Immature natural killer cell (primary cell): ENCODE measurements around the gene TRIM2. TPM values are rescaled to one million over a fixed set of nuclear protein-coding genes. Genes with fewer than 3 reads are reported as not detected.
"Not testable (repeated sequence)": the region's sequence is repeated elsewhere in the genome, so short reads cannot be mapped to it uniquely, and the experiment has no call there.

Source experiments
- DNase-seq, 3 donors: peaks; one replicate each; pipeline ENCODE4 v3.0.0; 2022; ENCODE audit warnings: mixed read lengths in 1 of 3
- H3K27ac Mint-ChIP-seq, 6 donors: one replicate each; pipeline ENCODE4 v1.8.0; 2020; ENCODE audit warnings: mixed read lengths in 6 of 6, mild to moderate bottlenecking in 5 of 6, inconsistent platforms in 4 of 6, moderate library complexity in 3 of 6
- H3K27me3 Mint-ChIP-seq, 3 donors: one replicate each; pipeline ENCODE4 v1.8.0; 2020 to 2021; ENCODE audit warnings: low read depth in 3 of 3, mild to moderate bottlenecking in 3 of 3, mixed read lengths in 3 of 3, moderate library complexity in 3 of 3, inconsistent platforms in 1 of 3
- H3K36me3 Mint-ChIP-seq, 3 donors: one replicate each; pipeline ENCODE4 v1.8.0; 2020; ENCODE audit warnings: mixed read lengths in 3 of 3, inconsistent platforms in 2 of 3, mild to moderate bottlenecking in 2 of 3
- H3K4me1 Mint-ChIP-seq, 2 donors: one replicate each; pipeline ENCODE4 v1.8.0; 2020; ENCODE audit warnings: inconsistent platforms in 2 of 2, mild to moderate bottlenecking in 2 of 2, mixed read lengths in 2 of 2, moderate library complexity in 1 of 2
- H3K4me3 Mint-ChIP-seq, 5 donors: one replicate each; pipeline ENCODE4 v1.8.0; 2020; ENCODE audit warnings: mild to moderate bottlenecking in 5 of 5, mixed read lengths in 5 of 5, inconsistent platforms in 3 of 5, moderate library complexity in 3 of 5
- H3K9me3 Mint-ChIP-seq, 6 donors: one replicate each; pipeline ENCODE4 v1.8.0; 2020; ENCODE audit warnings: mild to moderate bottlenecking in 6 of 6, mixed read lengths in 6 of 6, inconsistent platforms in 4 of 6, moderate library complexity in 3 of 6
- polyA plus RNA-seq, 3 donors: library from polyadenylated mRNA; unstranded; fragments of 300-500 nt; fragmentation: Illumina TruSeq; gene quantifications; one replicate each; pipeline ENCODE4 v1.2.3, GENCODE V29; 2021

TRIM2 gene
- under 1 TPM in 1 of 3 donors, not detected in 2; 0.51 TPM for polyA plus RNA-seq

- Mint-ChIP-seq H3K4me1 (peaks cover 11 to 12% of the 10 kb centered on the region in 2 donors), H3K36me3 (no peaks in the 10 kb centered on the region), H3K27me3 (peaks cover 4 to 9% (median 7%) of the 10 kb centered on the region in 3 donors), H3K4me3 (peak within 1 kb of the TSS in 1 of 5 donors; percentile 13), H3K27ac (no peak within 1 kb of the TSS), H3K9me3 (peaks cover 0 to 2% (median 0%) of the 10 kb centered on the region in 6 donors)
- no peak for DNase-seq
These were observed at the start of gene TRIM2 for GRCh38 chr4:153204247-153204671. Gene TRIM2, plus strand, starts transcription at chr4:153204443. Its CDS starts 88 bp downstream, at chr4:153204531.

- DNase-seq: no peak
- no peak overlapping the region for H3K4me3 Mint-ChIP-seq
These were observed 48.6 kb upstream of the TRIM2 start for GRCh38 chr4:153155686-153156085.

GRCh38 chr4:153156263-153156662 is 48.0 kb upstream of the TRIM2 start:
- Mint-ChIP-seq H3K4me3 (no peak overlapping the region), H3K36me3 (no peaks in the 10 kb centered on the region), H3K9me3 (no peaks in the 10 kb centered on the region), H3K27ac (no peak overlapping the region), H3K27me3 (peaks cover 5 to 14% (median 13%) of the 10 kb centered on the region in 3 donors), H3K4me1 (peaks cover 14 to 18% of the 10 kb centered on the region in 2 donors)
- no peak for DNase-seq

More at GRCh38 chr4:153155686-153156085, 48.6 kb upstream of the TRIM2 start:
- Mint-ChIP-seq H3K27me3 (peaks cover 5 to 15% (median 14%) of the 10 kb centered on the region in 3 donors), H3K36me3 (no peaks in the 10 kb centered on the region), H3K27ac (no peak overlapping the region), H3K4me1 (peaks cover 14 to 18% of the 10 kb centered on the region in 2 donors), H3K9me3 (no peaks in the 10 kb centered on the region)

- Mint-ChIP-seq H3K4me3 (no peak overlapping the region), H3K36me3 (no peaks in the 10 kb centered on the region), H3K4me1 (peaks cover 14 to 18% of the 10 kb centered on the region in 2 donors), H3K9me3 (no peaks in the 10 kb centered on the region), H3K27ac (no peak overlapping the region), H3K27me3 (peaks cover 5 to 14% (median 11%) of the 10 kb centered on the region in 3 donors)
- DNase-seq: no peak
These were observed 47.5 kb upstream of the TRIM2 start for GRCh38 chr4:153156721-153157120.

- Mint-ChIP-seq H3K27ac (no peak overlapping the region), H3K4me3 (no peak overlapping the region), H3K27me3 (peaks cover 3 to 5% (median 4%) of the 10 kb centered on the region in 3 donors), H3K36me3 (no peaks in the 10 kb centered on the region), H3K4me1 (peaks cover under 1 to 1% of the 10 kb centered on the region in 2 donors), H3K9me3 (no peaks in the 10 kb centered on the region)
- no peak for DNase-seq
These were observed 45.2 kb upstream of the TRIM2 start for GRCh38 chr4:153159016-153159415.

GRCh38 chr4:153159728-153160221 is 44.5 kb upstream of the TRIM2 start:
- Mint-ChIP-seq H3K9me3 (no peaks in the 10 kb centered on the region), H3K27ac (no peak overlapping the region), H3K4me3 (no peak overlapping the region), H3K4me1 (no peaks in the 10 kb centered on the region), H3K27me3 (peaks cover 3 to 5% (median 3%) of the 10 kb centered on the region in 3 donors), H3K36me3 (no peaks in the 10 kb centered on the region)
- DNase-seq: no peak

GRCh38 chr4:153160821-153161220 is 43.4 kb upstream of the TRIM2 start:
- H3K27ac Mint-ChIP-seq: no peak overlapping the region
- H3K27me3 Mint-ChIP-seq: peaks cover 3 to 5% (median 5%) of the 10 kb centered on the region in 3 donors
- H3K36me3 Mint-ChIP-seq: no peaks in the 10 kb centered on the region
- H3K9me3 Mint-ChIP-seq: peaks cover 0 to 3% (median 0%) of the 10 kb centered on the region in 6 donors
- H3K4me3 Mint-ChIP-seq: no peak overlapping the region
- no peaks in the 10 kb centered on the region for H3K4me1 Mint-ChIP-seq
- DNase-seq: no peak

GRCh38 chr4:153161226-153161963 is 42.8 kb upstream of the TRIM2 start:
- peaks cover under 1 to 5% (median 5%) of the 10 kb centered on the region in 3 donors for H3K27me3 Mint-ChIP-seq

GRCh38 chr4:153165236-153165635 is 39.0 kb upstream of the TRIM2 start:
- not testable (repeated sequence) for H3K4me1 Mint-ChIP-seq, H3K4me3 Mint-ChIP-seq, H3K36me3 Mint-ChIP-seq, H3K9me3 Mint-ChIP-seq, DNase-seq, H3K27ac Mint-ChIP-seq, H3K27me3 Mint-ChIP-seq

More at GRCh38 chr4:153161226-153161963, 42.8 kb upstream of the TRIM2 start:
- Mint-ChIP-seq H3K9me3 (peaks cover 0 to 3% (median 0%) of the 10 kb centered on the region in 6 donors), H3K27ac (no peak overlapping the region), H3K4me3 (no peak overlapping the region), H3K36me3 (no peaks in the 10 kb centered on the region), H3K4me1 (no peaks in the 10 kb centered on the region)
- DNase-seq: no peak

- Mint-ChIP-seq H3K9me3 (peaks cover 0 to 3% (median 0%) of the 10 kb centered on the region in 6 donors), H3K4me1 (no peaks in the 10 kb centered on the region), H3K4me3 (no peak overlapping the region), H3K27ac (no peak overlapping the region), H3K27me3 (peaks cover 0 to 5% (median 0%) of the 10 kb centered on the region in 3 donors), H3K36me3 (no peaks in the 10 kb centered on the region)
- no peak for DNase-seq
These were observed 37.3 kb upstream of the TRIM2 start for GRCh38 chr4:153166716-153167501.

- H3K27me3 Mint-ChIP-seq: peaks cover 0 to 5% (median 0%) of the 10 kb centered on the region in 3 donors
- DNase-seq: no peak
- no peaks in the 10 kb centered on the region for H3K36me3 Mint-ChIP-seq
- peaks cover 0 to 3% (median 0%) of the 10 kb centered on the region in 6 donors for H3K9me3 Mint-ChIP-seq
- no peak overlapping the region for H3K27ac Mint-ChIP-seq
- H3K4me1 Mint-ChIP-seq: no peaks in the 10 kb centered on the region
- H3K4me3 Mint-ChIP-seq: no peak overlapping the region
These were observed 34.5 kb upstream of the TRIM2 start for GRCh38 chr4:153169776-153170175.

GRCh38 chr4:153170407-153170806 is 33.8 kb upstream of the TRIM2 start:
- H3K27me3 Mint-ChIP-seq: peaks cover 0 to 3% (median 0%) of the 10 kb centered on the region in 3 donors
- H3K9me3 Mint-ChIP-seq: no peaks in the 10 kb centered on the region
- H3K36me3 Mint-ChIP-seq: no peaks in the 10 kb centered on the region
- H3K4me1 Mint-ChIP-seq: no peaks in the 10 kb centered on the region
- H3K27ac Mint-ChIP-seq: no peak overlapping the region
- DNase-seq: no peak
- H3K4me3 Mint-ChIP-seq: no peak overlapping the region

GRCh38 chr4:153174821-153175567 is 29.2 kb upstream of the TRIM2 start:
- Mint-ChIP-seq H3K36me3 (no peaks in the 10 kb centered on the region), H3K4me1 (no peaks in the 10 kb centered on the region), H3K9me3 (no peaks in the 10 kb centered on the region), H3K4me3 (no peak overlapping the region), H3K27me3 (peaks cover 0 to 3% (median 0%) of the 10 kb centered on the region in 3 donors), H3K27ac (no peak overlapping the region)
- no peak for DNase-seq
